Choroid plexus epithelial cell (primary cell): ENCODE results near the gene TOP3B.

Experiments
- DNase-seq: peaks from one replicate; pipeline ENCODE4 v3.0.0-alpha.2; 2010; ENCODE audit warnings: low read depth
- H3K4me3 ChIP-seq: 2 replicates; pipeline ENCODE4 v1.5.1; 2011; ENCODE audit warnings: low read depth, mild to moderate bottlenecking, control low read depth, low read length, moderate library complexity
- CTCF ChIP-seq: conservative IDR thresholded peaks from 2 replicates; pipeline ENCODE4 v1.5.1; 2011; ENCODE audit warnings: low read depth, mild to moderate bottlenecking, control low read depth, inconsistent platforms, low read length, moderate library complexity

Gene TOP3B

GRCh38 chr22:21922370-21923162 is 60.0 kb downstream of the TOP3B start:
- no peak for DNase-seq
- H3K4me3 ChIP-seq: no peak overlapping the region
- no peak for TF ChIP-seq CTCF

- no peak overlapping the region for H3K4me3 ChIP-seq
- no peak for DNase-seq
- TF ChIP-seq CTCF: no peak
Observed at GRCh38 chr22:21921729-21922128, 60.9 kb downstream of the TOP3B start.

- no peak overlapping the region for H3K4me3 ChIP-seq
- no peak for TF ChIP-seq CTCF
- DNase-seq: no peak
Observed at GRCh38 chr22:21921184-21921721, 61.3 kb downstream of the TOP3B start.

- H3K4me3 ChIP-seq: no peak overlapping the region
- no peak for TF ChIP-seq CTCF
- DNase-seq: no peak
Observed at GRCh38 chr22:21920341-21921183, 62.0 kb downstream of the TOP3B start.

- DNase-seq: no peak
- H3K4me3 ChIP-seq: no peak overlapping the region
- TF ChIP-seq CTCF: no peak
Observed at GRCh38 chr22:21919526-21920307, 62.9 kb downstream of the TOP3B start.

- DNase-seq: no peak
- no peak overlapping the region for H3K4me3 ChIP-seq
- TF ChIP-seq CTCF: no peak
Observed at GRCh38 chr22:21918466-21919185, 64.0 kb downstream of the TOP3B start.
